Measurements from ENCODE around the gene SH3TC1. TPM values are rescaled to one million over a fixed set of nuclear protein-coding genes. Genes with fewer than 3 reads are reported as not detected.

Gene SH3TC1
- total and polyA plus RNA-seq, 2 of the 8 experiments (the other 6 are each of a cell fraction or from before 2014, with no cell fraction given) = 0.15 TPM; not detected in 1

DNA sequence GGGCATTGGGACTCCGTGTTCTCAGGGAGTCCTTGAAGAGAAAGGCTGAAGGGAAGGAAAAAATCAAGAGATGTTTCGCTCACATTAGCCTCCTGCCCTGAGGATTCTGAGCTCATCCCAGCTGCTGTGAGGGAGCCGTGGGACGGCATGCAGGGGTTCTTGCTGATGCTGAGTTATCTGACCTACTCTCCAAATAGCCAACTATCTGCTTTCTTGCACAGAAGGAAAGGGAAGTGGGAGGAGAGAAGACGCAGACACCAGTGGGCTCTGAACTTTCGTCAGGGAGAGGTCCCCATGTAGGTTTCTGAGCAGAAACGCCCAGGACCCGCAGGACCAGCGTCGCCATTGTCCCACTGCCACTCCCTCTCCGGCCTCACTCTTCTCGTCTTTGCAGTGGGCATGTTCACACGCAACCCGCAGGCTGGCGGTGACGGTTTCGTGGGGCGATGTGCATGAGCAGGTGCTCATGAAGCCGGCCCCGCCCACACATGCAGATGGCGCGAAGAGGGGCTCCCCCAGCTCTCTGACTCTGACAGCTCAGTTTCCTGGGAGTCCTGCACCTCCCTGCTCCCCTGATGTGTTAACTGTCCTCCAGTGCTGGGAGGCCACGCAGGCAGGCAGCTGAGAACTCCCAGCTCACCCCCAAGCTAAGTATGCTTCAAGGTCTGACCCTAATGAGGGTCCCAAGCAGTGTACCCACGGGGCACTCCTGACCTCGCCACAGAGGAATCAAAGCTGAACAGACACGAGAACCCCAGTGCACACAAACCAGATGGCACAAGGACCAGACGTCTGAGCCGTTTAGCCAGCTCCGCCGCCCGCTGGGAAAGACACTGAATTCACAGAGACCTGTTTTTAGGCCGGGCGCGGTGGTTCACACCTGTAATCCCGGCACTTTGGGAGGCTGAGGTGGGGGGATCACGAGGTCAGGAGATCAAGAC, 26.8 kb upstream of the SH3TC1 start:
- Histone ChIP-seq H3K23me2 (ENCODE audit: low read depth, low read length) (no peaks in the 10 kb centered on the region), H4K91ac (replicated peaks; ENCODE audit: insufficient read length, low read length) (no peak overlapping the region), H3K23ac (ENCODE audit: insufficient read length) (no peak overlapping the region), H3K79me1 (ENCODE audit: low read depth, low read length) (no peaks in the 10 kb centered on the region), H4K20me1 (replicated peaks in 1 of 2; ENCODE audit: control insufficient read depth in 1 of 2, insufficient read depth in 2 of 2, low read length in 2 of 2) (no peaks in the 10 kb centered on the region), H2BK20ac (ENCODE audit: low read length) (no peak overlapping the region), H3K56ac (replicated peaks; ENCODE audit: insufficient read length, low read depth, low read length) (no peak overlapping the region), H3K4ac (replicated peaks; ENCODE audit: insufficient read length, low read depth, low read length) (no peak overlapping the region), H3K9ac (replicated peaks in 1 of 4; ENCODE audit: extremely low read depth in 1 of 4, low read depth in 3 of 4, low read length in 3 of 4) (no peak overlapping the region), H2BK5ac (ENCODE audit: low read depth, low read length) (no peak overlapping the region), H3K4me2 (ENCODE audit: insufficient read depth in 1 of 2, low read depth in 2 of 2, low read length in 2 of 2) (no peak overlapping the region), H3K18ac (ENCODE audit: extremely low read depth, low read length) (no peak overlapping the region), H3K27me3 (replicated peaks in 1 of 4; ENCODE audit: control insufficient read depth in 3 of 4, extremely low read depth in 1 of 4, insufficient read depth in 3 of 4, low read length in 3 of 4) (no peaks in the 10 kb centered on the region), H4K5ac (ENCODE audit: insufficient read length, low read depth, low read length) (no peak overlapping the region), H2BK15ac (ENCODE audit: low read length) (no peak overlapping the region), H2BK12ac (ENCODE audit: low read depth, low read length) (no peak overlapping the region), H3K27ac (ENCODE audit: low read depth, low read length) (no peak overlapping the region), H4K8ac (ENCODE audit: extremely low read depth, insufficient read depth, low read length) (peak overlapping the region; percentile 60), H2BK120ac (replicated peaks; ENCODE audit: low read depth, low read length) (no peak overlapping the region), H3K4me1 (replicated peaks in 1 of 4; ENCODE audit: control insufficient read depth in 3 of 4, insufficient read depth in 4 of 4, low read length in 3 of 4) (no peaks in the 10 kb centered on the region), H3K4me3 (ENCODE audit: extremely low read depth in 1 of 4, insufficient read depth in 2 of 4, low read depth in 3 of 4, low read length in 4 of 4) (no peak overlapping the region), H3K36me3 (ENCODE audit: control insufficient read depth in 2 of 4, insufficient read depth in 4 of 4, low read length in 3 of 4) (no peaks in the 10 kb centered on the region), H3K14ac (ENCODE audit: insufficient read length) (no peak overlapping the region), H2AFZ (ENCODE audit: low read length) (no peak overlapping the region), H3K79me2 (ENCODE audit: control insufficient read depth in 1 of 2, insufficient read depth in 2 of 2, low read length in 2 of 2) (no peaks in the 10 kb centered on the region), H2AK5ac (ENCODE audit: low read depth, low read length) (no peak overlapping the region; the same call in 1 of the 2 replicates), H3K9me3 (ENCODE audit: insufficient read depth in 2 of 2, low read depth in 1 of 2, low read length in 1 of 2) (peaks cover 9 to 13% of the 10 kb centered on the region in 2 experiments)
- FAIRE-seq (no peak), DNase-seq (ENCODE audit: low read depth in 1 of 2, low spot score in 2 of 2) (no peak)
- ChIA-PET CTCF (ENCODE audit: partially characterized antibody) (interaction anchor here (0.6 to 1.3 kb wide), 4 partner anchors 13 to 374 kb away, joined by 3 to 5 read pairs (median 4); partner anchors contain the start of gene ABLIM2), POLR2A (ENCODE audit: partially characterized antibody) (no interaction called here)
- no peak for TF ChIP-seq SIN3A (conservative IDR thresholded peaks at IDR 0.05 in 1 of 2, IDR thresholded peaks at IDR 0.05 in 1 of 2; ENCODE audit: low read depth in 1 of 2, low read length in 2 of 2)
- no peak for TF ChIP-seq TEAD4 (IDR thresholded peaks at IDR 0.05; ENCODE audit: low read depth, low read length)
- TF ChIP-seq HDAC6 (IDR thresholded peaks at IDR 0.05; ENCODE audit: low read depth, low read length) = no peak
- no peak for TF ChIP-seq SUZ12 (IDR thresholded peaks at IDR 0.05; ENCODE audit: low read length)
- 89% methylated on average over 32 of the region's 36 CpGs; no CpG with 5 or more reads in 1 of the 2 experiments for WGBS, 2 experiments (ENCODE audit: extremely low coverage in 1 of 2, insufficient coverage in 1 of 2, insufficient read length in 1 of 2, insufficient replicate concordance in 2 of 2, low coverage in 1 of 2, low lambda C conversion rate in 2 of 2, missing lambda C conversion rate in 1 of 2)
